Dendritic cell treated with granulocyte-macrophage colony-stimulating factor and Interleukin-4, amounts not matched to agents 40 ng/mL and 50 ng/mL, for 4 days (primary cell): ENCODE measurements around the gene TRMT44.
"Not testable (repeated sequence)": the region's sequence is repeated elsewhere in the genome, so short reads cannot be mapped to it uniquely, and the experiment has no call there.

Experiments
- H3K27ac Mint-ChIP-seq: one replicate; pipeline ENCODE4 v1.8.0; 2022; ENCODE audit warnings: mild to moderate bottlenecking, mixed read lengths
- H3K27me3 Mint-ChIP-seq: one replicate; pipeline ENCODE4 v1.8.0; 2022; ENCODE audit warnings: mild to moderate bottlenecking, mixed read lengths
- H3K36me3 Mint-ChIP-seq: one replicate; pipeline ENCODE4 v1.8.0; 2022; ENCODE audit warnings: low read depth, mixed read lengths
- H3K4me1 Mint-ChIP-seq: one replicate; pipeline ENCODE4 v1.8.0; 2022; ENCODE audit warnings: low read depth, mixed read lengths
- H3K4me3 Mint-ChIP-seq: one replicate; pipeline ENCODE4 v1.8.0; 2022; ENCODE audit warnings: mild to moderate bottlenecking, moderate library complexity, mixed read lengths
- H3K9me3 Mint-ChIP-seq: one replicate; pipeline ENCODE4 v1.8.0; 2022; ENCODE audit warnings: mixed read lengths
- intact Hi-C: fragments of 100-400 bp; cut with micrococcal nuclease; formaldehyde crosslinking; loops from one replicate; pipeline ENCODE4 v1.15.0; 2022

TRMT44 gene

DNA sequence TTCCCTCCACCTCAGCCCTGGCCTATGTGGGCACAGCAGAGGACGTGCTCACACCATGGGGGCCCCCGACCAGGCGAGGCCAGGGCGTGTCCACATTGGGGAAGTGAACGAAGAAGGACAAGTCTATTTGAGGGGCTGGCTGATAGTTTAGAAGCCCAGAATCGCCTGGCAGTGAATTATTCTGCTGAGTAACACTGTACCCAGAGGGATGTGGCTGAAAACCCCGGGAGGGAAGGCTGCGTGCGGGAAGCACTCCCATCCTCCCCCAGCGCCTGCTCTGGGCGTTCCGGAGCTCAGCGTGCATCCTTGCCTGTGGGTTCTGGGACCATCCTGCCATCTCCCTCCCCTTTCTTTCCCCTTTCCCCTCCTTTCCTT, 66.6 kb downstream of the TRMT44 start:
- no peaks in the 10 kb centered on the region for H3K36me3 Mint-ChIP-seq
- H3K4me3 Mint-ChIP-seq, result no peak overlapping the region
- intact Hi-C loops, result no loop called here
- no peaks in the 10 kb centered on the region for H3K27me3 Mint-ChIP-seq
- H3K27ac Mint-ChIP-seq, result no peak overlapping the region
- no peaks in the 10 kb centered on the region for H3K4me1 Mint-ChIP-seq
- H3K9me3 Mint-ChIP-seq, result peaks cover 10% of the 10 kb centered on the region

DNA sequence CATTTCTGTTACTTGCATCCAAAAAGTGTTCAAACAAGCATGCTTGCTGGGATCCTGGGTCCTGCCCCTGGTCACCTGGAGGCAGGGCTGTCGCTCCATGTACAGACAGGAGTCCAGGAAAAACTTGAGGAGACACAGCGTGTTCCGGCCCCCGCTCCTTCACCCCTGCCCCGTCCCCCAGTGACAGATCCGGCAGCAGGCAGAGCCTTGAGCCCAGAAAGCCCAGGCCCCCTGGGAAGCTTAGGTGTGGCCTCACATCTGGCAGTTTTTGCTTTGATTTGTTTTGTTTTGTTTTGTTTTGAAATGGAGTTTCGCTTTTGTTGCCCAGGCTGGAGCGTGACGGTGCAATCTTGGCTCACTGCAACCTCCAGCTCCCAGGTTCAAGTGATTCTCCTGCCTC, 67.0 kb downstream of the TRMT44 start:
- intact Hi-C loops, result no loop called here
- H3K27ac Mint-ChIP-seq, result no peak overlapping the region
- no peaks in the 10 kb centered on the region for H3K36me3 Mint-ChIP-seq
- no peaks in the 10 kb centered on the region for H3K4me1 Mint-ChIP-seq
- peaks cover 10% of the 10 kb centered on the region for H3K9me3 Mint-ChIP-seq
- H3K27me3 Mint-ChIP-seq, result no peaks in the 10 kb centered on the region
- no peak overlapping the region for H3K4me3 Mint-ChIP-seq

DNA sequence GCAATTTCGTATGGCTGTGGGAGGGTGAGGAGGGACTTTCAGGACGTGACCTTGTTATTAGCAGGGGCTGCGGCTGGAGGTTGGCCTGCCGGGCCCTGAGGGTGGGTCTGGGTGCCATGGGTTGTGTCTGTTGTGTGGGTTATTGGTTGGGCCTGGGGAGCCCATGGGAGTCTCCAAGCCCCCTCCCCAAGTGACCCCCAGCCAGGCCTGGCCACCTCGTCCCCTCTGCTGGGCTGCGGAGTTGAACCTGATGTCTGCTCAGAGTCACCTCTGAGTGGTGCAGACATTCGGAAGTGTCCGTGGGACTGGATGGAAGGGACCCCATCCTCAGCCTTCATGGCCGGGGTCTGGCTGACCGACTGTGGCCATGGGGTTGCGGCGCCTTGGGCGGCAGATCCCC, 67.7 kb downstream of the TRMT44 start:
- Mint-ChIP-seq H3K4me1 (no peaks in the 10 kb centered on the region), H3K36me3 (no peaks in the 10 kb centered on the region), H3K27ac (no peak overlapping the region), H3K27me3 (no peaks in the 10 kb centered on the region), H3K4me3 (no peak overlapping the region), H3K9me3 (peaks cover 10% of the 10 kb centered on the region)
- intact Hi-C loops, result no loop called here

DNA sequence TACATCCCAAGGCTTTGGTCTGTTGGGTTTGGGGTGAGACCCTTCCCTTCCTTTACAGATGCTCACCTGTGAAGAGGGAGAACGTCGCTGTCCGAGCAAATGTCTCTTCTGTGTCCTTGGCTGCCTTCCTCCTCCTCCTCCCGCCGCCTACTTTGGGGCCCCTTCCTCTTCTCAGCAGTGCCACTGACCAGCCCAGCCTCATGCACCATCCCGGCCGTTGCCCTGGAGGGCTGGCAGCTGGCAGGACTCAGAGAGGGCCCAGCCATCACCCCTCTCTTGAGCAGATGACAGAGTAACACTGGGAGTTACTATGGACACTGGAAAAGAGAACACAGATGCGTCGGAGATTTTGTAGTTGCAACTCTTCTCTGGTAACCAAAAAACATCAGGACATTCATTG, 68.2 kb downstream of the TRMT44 start:
- no peaks in the 10 kb centered on the region for H3K27me3 Mint-ChIP-seq
- no peaks in the 10 kb centered on the region for H3K4me1 Mint-ChIP-seq
- peaks cover 10% of the 10 kb centered on the region for H3K9me3 Mint-ChIP-seq
- no peak overlapping the region for H3K27ac Mint-ChIP-seq
- no peak overlapping the region for H3K4me3 Mint-ChIP-seq
- H3K36me3 Mint-ChIP-seq, result no peaks in the 10 kb centered on the region
- intact Hi-C loops, result no loop called here

DNA sequence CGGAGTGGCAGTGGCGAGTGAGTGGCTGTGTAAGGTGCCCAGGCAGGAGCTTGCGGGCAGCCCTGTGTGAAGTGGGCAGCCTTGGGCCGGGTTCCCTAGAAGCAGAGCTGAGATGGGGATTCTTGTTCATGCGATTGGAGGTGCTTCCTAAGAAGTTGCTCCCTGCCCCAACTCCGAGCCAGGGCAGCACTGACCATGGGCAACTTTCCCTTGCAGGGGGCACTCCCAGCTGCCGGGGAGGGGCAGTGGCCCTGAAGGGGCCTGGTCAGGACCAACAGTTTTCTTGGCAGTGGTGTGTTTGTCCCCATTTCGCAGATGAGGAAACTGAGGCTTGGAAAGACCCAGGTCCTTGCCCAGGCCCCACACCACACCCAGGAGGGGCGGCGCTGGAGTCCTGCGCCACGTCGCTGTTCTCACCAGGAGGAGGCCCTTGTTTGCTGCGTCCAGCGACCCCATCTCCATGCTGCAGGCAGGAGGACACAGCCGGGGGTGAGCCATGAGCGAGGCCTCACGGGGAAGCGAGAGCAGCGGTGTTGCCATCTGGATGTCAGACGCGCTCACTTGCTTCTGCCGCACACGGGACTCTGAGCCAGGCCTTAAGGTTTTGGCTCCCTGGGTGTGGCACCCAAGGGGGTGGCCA, 68.9 kb downstream of the TRMT44 start:
- H3K27ac Mint-ChIP-seq, result no peak overlapping the region
- peaks cover 10% of the 10 kb centered on the region for H3K9me3 Mint-ChIP-seq
- no peaks in the 10 kb centered on the region for H3K4me1 Mint-ChIP-seq
- H3K4me3 Mint-ChIP-seq, result no peak overlapping the region
- intact Hi-C loops, result no loop called here
- no peaks in the 10 kb centered on the region for H3K36me3 Mint-ChIP-seq
- no peaks in the 10 kb centered on the region for H3K27me3 Mint-ChIP-seq

DNA sequence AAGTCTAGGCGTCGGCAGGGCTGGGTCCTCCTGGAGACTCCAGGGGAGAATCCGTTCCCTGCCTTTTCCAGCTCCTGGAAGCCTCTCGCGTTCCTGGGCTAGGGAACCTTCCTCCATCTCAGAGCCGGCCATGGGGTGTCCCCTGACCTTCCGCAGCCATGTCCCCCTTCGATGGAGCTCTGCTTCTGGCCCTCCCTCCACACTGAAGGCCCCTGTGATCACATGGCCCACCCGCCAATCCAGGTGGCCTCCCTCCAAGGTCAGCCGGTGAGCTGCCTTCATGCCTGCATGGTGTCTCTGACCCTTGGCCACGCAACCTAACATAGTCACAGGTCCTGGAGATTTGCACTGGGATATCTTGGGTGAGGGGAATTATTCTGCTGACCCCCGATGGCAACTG, 69.6 kb downstream of the TRMT44 start:
- H3K4me3 Mint-ChIP-seq, result no peak overlapping the region
- H3K36me3 Mint-ChIP-seq, result no peaks in the 10 kb centered on the region
- intact Hi-C loops, result no loop called here
- peaks cover 10% of the 10 kb centered on the region for H3K9me3 Mint-ChIP-seq
- H3K27ac Mint-ChIP-seq, result no peak overlapping the region
- H3K4me1 Mint-ChIP-seq, result no peaks in the 10 kb centered on the region
- H3K27me3 Mint-ChIP-seq, result no peaks in the 10 kb centered on the region

DNA sequence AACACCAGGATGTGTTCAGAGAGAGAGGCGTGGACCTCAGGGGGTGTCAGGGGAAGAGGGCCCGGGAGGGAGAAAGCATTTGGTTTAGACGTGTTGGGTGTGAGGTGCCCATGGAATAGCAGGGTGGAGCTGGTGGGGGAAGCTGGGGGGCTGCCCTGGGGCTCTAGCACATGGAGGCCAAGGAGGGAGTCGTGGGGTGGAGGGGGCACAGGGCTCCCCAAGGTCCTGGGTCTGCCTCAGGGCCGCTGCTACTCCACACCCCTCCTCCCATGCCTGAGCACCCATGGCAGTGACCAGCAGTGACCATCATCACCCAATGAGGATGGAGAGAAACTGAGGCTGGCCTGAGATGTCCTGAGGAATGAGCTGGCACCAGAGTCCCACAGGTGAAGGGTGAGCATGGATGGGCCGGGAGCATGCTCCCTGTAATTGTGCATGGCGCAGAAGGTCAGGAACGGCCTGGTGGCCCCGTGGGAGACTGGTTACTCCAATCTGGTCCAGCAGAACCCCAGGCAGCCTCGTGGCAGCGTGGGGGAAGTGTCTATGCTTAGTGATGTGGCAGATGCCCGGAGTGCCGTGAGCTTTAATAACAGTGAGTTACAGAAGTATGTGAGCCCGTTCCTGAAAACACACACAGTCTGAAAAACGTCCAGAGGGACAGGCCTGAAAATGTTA, 70.2 kb downstream of the TRMT44 start:
- intact Hi-C loops, result no loop called here
- H3K4me1 Mint-ChIP-seq, result no peaks in the 10 kb centered on the region
- no peaks in the 10 kb centered on the region for H3K27me3 Mint-ChIP-seq
- H3K27ac Mint-ChIP-seq, result no peak overlapping the region
- peaks cover 4% of the 10 kb centered on the region for H3K9me3 Mint-ChIP-seq
- H3K36me3 Mint-ChIP-seq, result no peaks in the 10 kb centered on the region
- H3K4me3 Mint-ChIP-seq, result no peak overlapping the region

DNA sequence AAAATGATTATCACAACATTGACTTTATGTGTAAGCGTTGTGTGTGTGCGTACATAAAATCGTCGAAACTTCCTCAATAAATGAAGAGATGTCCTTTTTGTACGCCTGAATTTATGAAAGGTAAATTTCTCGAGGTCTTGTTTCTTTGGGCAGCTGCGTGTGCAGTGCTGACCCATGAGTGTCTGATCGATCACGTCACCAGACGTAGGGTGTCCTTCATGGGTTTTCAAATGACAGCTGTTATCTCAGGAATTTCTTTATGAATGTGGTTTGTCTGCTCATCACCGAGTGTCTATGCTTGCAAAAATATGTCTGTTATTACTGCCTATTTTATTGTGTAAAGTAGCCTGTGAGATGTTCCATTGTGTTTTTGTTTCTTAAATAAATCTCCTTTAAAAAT, 71.9 kb downstream of the TRMT44 start:
- intact Hi-C loops, result no loop called here
- Mint-ChIP-seq H3K4me3 (no peak overlapping the region), H3K27me3 (no peaks in the 10 kb centered on the region), H3K36me3 (no peaks in the 10 kb centered on the region), H3K4me1 (no peaks in the 10 kb centered on the region), H3K9me3 (no peaks in the 10 kb centered on the region), H3K27ac (no peak overlapping the region)

DNA sequence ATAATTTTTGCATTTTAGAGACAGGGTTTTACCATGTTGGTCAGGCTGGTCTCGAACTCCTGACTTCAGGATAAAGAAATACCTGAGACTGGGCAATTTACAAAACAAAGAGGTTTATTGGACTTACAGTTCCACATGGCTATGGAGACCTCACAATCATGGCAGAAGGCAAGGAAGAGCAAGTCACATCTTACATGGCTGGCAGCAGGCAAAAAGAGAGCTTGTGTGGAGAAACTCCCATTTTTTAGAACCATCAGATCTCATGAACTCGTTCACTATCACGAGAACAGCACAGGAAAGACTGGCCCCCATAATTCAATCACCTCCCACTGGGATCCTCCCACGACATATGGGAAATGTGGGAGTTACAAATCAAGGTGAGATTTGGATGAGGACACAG, 72.5 kb downstream of the TRMT44 start:
- intact Hi-C loops, H3K36me3 Mint-ChIP-seq, H3K27me3 Mint-ChIP-seq, H3K27ac Mint-ChIP-seq, H3K4me3 Mint-ChIP-seq, H3K9me3 Mint-ChIP-seq, H3K4me1 Mint-ChIP-seq: not testable (repeated sequence)

DNA sequence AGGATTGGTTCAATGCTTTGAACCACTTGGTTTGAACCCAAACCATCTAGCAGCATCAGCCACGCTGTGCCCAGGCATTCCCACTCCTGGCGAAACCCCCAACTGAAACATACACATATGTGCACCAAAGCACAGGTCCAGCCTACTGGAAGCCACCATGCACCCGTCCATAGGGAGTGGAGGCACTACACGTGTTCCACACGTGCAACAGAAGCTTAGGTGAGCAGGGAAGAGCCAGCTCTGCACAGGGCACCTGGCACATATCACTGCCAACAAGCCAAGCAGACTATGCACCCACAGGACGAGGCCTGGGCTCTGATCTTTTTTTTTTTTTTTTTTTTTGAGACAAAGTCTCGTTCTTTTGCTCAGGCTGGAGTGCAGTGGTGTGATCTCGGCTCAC, 73.4 kb downstream of the TRMT44 start:
- intact Hi-C loops, result no loop called here
- Mint-ChIP-seq H3K4me3 (no peak overlapping the region), H3K27ac (no peak overlapping the region)

DNA sequence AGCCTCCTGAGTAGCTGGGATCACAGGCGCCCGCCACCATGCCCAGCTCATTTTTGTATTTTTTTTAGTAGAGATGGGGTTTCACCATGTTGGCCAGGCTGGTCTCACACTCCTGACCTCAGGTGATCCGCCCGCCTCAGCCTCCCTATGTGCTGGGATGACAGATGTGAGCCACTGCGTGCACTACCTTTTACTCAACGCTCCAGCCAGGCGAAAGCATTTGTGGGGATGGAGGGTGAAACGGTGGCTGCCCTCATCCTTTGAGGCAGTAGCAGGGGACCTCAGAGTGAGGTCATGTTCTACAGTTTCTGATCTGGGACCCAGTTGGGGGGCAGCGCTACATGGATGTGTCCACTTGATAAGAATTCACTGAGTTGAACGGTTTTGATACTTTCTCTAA, 73.8 kb downstream of the TRMT44 start:
- H3K27ac Mint-ChIP-seq, result no peak overlapping the region
- no peaks in the 10 kb centered on the region for H3K27me3 Mint-ChIP-seq
- H3K4me3 Mint-ChIP-seq, result no peak overlapping the region
- H3K36me3 Mint-ChIP-seq, result no peaks in the 10 kb centered on the region
- H3K9me3 Mint-ChIP-seq, result no peaks in the 10 kb centered on the region
- no peaks in the 10 kb centered on the region for H3K4me1 Mint-ChIP-seq
- intact Hi-C loops, result no loop called here

More for the DNA sequence above, 73.4 kb downstream of the TRMT44 start:
- Mint-ChIP-seq H3K36me3 (no peaks in the 10 kb centered on the region), H3K27me3 (no peaks in the 10 kb centered on the region), H3K4me1 (no peaks in the 10 kb centered on the region), H3K9me3 (no peaks in the 10 kb centered on the region)

DNA sequence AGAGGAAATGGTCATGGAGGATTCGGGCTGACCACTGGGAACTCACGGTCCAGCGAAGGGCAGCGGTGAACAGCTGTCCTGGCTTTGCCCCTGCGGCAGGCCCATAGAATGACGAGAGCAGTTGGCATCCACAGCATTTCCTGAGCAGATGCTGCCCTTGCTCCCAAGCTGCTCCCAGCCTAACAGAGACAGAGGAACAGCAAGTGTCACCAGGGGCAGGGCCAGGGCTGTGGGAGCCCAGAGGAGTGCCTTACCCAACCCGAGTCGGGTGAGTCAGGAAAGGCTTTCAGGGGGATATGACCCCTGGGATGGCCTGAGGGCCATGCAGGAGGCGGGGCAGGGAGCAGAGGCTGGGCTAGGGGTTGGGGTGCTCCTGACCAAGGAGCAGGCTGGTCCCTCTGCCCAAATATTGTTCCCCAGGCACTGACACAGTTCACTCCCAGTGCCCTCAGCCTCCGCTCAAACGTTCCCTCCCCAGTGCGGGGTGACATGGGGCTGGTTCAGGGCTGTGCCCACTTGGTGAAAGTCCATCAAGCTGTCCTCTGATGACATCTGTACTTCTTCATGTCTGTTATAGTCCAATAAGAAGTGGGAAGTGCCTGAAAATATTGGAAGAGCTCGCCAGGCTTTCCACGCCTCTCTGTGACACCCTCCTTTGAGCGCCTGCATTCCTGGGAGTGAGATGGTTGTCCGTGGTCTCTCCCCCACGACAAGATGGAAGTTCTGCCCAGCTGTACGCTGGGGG, 74.9 kb downstream of the TRMT44 start:
- Mint-ChIP-seq H3K27ac (no peak overlapping the region), H3K4me3 (no peak overlapping the region), H3K36me3 (no peaks in the 10 kb centered on the region), H3K27me3 (no peaks in the 10 kb centered on the region), H3K4me1 (no peaks in the 10 kb centered on the region), H3K9me3 (peaks cover 5% of the 10 kb centered on the region)
- intact Hi-C loops, result no loop called here

DNA sequence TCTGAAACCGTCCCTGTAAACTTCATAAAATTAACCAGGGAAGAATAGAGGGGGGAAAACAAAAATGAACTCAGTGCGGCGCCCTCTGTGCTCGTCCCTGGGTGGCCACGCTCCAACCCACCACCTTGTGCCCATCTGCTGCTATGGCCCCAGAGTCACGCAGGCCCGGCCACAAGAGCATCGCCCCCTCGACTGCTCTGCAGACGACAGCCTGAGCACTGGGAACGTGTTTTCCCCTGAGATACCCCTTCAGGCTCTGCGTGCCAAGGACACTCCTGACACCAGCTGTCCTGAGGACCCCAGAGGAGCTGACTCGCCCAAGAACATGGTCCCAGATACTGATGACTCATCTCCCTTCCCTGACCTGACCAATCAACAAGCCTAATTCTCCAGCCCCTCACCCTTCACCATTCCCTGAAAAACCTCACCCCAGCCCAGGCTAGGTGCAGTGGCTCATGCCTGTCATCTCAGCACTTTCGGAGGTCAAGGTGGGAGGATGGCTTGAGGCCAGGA, 75.5 kb downstream of the TRMT44 start:
- H3K36me3 Mint-ChIP-seq, result no peaks in the 10 kb centered on the region

DNA sequence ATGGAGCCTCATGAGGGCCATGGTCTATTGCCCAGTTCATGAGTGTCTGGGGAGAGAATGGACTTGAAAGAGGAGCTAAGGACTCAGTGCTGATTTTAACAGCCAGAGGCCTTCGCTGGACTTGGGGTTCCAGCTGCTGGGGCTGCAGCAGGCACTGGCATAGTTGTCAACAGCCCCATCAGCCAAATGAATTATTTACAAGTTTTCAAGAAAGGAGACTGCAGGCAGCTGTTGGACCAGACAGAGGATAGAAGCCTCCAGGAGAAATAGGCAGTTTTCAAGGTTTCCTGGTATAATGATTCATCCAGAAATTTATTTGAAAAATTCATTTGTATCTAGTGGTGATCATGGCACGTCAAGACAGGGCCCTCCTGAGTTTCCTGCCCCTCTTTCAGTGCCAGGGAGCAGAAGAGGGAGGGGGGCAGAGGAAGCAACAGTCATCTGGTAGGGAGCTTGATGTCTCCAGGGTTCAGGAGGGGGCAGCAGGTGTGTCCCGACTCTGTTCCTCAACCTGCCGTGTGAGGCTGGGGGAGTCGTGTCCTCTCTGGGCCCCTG, 76.5 kb downstream of the TRMT44 start:
- Mint-ChIP-seq H3K36me3 (no peaks in the 10 kb centered on the region), H3K27ac (no peak overlapping the region), H3K9me3 (peaks cover 5% of the 10 kb centered on the region), H3K4me3 (no peak overlapping the region), H3K4me1 (no peaks in the 10 kb centered on the region), H3K27me3 (no peaks in the 10 kb centered on the region)
- intact Hi-C loops, result no loop called here

More for the DNA sequence above, 75.5 kb downstream of the TRMT44 start:
- Mint-ChIP-seq H3K4me3 (no peak overlapping the region), H3K27me3 (no peaks in the 10 kb centered on the region), H3K9me3 (peaks cover 5% of the 10 kb centered on the region), H3K4me1 (no peaks in the 10 kb centered on the region), H3K27ac (no peak overlapping the region)
- intact Hi-C loops, result no loop called here
